ENCODE data around the gene ZP1.
A peak's percentile ranks its signal among the peaks of the same experiment; 100 is the strongest.

Gene ZP1

DNA sequence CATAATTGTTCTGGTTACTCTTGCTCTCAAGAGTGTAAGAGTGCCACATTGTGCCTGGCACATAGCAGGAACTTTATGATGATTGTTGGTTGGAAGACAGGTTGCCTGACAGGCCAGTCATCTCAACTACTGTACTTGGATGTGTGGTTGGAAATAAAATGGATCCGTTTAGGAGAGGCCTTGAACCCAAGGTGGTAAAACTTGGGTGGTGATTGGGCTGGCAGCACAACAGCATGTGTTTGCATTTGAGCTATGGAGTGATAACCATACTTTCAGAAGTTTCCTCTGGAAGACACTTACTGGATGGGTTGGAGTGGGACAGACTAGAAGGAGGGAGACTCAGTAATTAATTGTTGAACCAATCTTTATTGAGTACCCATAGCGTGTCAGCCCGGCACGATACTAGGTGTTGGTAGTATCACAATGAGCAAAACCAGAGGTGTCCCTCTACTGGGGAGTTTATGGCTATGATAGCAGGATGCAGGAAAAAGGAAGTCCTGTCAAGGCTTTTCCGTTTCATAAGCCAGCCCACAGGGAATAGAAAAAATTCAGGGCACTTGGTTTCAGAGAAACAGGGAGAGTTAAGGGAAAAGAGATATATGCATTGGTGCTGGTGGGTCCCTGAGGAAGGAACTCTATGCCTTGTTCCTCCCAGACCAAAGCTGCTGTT, 43.5 kb downstream of the ZP1 start:
- no peak for DNase-seq

DNA sequence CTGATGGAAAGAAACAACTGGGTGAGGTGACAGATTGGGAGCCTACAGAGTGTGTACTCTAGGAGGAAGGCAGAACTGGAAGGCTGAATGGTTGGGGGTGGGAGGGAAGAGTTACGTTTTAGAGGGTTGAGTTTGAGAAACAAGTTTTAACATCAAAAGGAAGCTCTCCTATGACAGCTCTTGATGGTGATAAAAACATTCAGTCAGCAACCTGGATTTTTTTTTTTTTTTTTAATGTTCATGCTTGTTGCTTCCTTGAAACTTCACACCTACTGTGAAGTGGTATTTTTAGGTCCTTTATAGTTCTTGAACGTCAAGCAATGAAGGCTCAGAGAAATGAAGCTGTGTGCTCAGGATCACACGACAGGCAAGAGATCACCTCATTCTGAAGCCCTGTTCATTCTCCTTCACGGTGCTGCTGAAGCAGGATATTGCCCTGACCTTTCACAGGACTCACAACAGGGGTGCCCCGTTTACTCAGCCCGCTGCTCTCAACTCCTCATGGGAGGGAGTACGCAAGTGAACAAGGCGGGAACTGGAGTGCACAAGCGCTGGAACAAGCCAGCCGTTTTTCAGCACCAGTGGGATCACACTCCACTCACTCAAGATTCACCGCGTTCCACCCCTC, 45.0 kb downstream of the ZP1 start:
- peak; percentile 54 for DNase-seq

DNA sequence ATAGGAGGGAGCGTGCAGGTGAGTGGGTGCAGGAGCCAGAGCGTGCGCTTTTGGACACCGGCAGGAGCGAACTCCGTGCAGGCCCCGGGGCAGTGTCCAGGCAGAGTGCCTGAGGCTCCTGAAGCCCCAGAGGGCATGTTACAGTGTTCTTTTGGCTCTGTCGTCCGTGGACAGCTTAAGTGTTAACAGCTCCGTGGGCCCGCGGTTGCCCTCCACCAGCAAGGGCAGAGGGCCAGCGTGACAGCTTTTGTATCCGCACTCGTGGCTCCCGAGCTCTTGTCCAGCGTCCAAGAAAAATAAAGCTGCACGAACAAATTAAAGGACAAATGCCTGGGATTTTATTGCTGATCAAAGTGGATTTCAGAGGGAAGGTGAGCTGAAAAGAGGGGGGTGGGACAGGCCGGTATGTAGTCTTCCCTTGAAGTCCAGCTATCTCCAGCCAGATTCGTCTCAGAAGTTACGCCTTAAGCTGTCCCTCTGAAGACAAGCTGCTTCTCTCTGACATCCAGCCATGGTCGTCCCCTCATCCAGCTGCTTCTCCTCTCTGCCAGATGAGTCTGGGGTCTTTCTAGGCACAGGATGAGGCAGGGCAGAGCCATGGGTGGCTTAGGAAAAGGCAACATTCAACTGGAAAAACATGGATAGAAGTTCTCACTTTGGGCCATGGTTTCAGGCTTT, 45.6 kb downstream of the ZP1 start:
- DNase-seq, result no peak

DNA sequence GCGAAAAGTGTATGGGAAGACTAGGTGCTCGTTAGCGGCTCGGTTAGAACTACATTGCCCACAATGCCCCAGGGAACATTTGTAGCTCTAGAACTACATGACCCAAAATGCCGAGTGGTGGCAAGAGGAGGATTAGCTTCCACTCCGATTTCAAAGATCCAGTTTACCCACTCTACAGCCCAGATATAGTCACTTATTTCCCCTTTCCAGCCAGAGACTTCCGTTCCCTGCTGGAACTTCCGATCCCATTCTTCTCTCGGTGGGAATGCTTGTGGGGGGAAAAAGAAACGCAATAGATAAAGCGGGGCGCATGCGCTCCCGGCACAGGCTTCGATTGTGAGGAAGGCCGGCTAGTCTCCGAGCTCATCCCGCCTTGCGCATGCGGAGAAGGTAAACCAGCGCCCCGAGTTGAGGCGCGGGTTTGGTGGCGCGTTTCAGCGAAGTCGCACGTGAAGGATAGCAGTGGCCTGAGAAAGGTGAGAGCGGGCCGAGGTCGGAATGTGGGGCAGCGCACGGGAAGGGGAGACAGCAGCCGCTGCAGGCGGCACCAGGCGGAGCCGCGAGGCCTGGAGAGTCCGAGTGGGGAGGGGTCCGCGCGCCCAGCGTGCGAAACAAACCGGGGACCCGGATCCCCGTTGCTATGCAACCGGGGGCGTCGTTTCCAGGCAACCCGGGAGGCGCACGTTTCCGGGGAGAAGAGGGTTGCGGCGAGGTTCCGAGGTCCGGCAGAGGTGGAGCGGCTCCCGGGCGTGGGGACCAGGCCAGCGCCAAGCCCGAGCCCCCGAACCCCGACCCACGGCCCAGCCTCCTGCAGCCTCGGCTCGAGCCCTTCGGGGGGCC, 46.7 kb downstream of the ZP1 start, which contains the start of gene TMEM109:
TSS of gene TMEM109 (plus strand) at position 366 of the 840 bp plus-strand sequence. CDS start 5,536 bp downstream, outside the sequence.
- DNase-seq, result peak; percentile 92

DNA sequence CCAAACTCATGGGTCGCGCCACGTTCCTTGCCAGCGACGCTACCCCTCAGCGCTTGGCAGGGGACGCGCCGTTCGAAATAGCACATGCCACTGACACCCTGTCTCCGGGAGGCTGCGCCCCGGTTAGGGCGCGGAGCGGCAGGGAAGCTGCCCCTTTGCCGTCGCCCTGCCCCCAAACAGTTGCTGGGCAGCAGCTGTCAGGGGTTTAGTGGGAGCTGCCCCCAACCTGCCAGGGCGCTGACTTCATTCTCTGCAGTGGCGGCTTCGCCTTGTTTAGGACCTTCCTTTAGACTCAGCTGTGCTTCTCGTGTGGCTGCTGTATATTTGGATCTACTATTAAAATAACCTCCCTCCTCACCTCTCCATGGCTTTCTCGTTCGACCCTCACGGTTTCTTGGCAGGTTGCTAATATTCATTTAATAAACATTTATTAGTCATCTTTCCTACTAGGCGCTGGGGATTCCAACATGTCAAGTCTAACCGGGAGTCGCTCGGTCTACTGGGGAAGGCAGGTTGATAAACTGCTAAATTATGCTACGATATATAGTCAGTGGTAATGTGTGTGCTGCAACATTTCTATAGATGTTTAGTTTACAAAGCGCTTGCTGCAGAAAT, 47.4 kb downstream of the ZP1 start:
- DNase-seq, result peak; percentile 43

DNA sequence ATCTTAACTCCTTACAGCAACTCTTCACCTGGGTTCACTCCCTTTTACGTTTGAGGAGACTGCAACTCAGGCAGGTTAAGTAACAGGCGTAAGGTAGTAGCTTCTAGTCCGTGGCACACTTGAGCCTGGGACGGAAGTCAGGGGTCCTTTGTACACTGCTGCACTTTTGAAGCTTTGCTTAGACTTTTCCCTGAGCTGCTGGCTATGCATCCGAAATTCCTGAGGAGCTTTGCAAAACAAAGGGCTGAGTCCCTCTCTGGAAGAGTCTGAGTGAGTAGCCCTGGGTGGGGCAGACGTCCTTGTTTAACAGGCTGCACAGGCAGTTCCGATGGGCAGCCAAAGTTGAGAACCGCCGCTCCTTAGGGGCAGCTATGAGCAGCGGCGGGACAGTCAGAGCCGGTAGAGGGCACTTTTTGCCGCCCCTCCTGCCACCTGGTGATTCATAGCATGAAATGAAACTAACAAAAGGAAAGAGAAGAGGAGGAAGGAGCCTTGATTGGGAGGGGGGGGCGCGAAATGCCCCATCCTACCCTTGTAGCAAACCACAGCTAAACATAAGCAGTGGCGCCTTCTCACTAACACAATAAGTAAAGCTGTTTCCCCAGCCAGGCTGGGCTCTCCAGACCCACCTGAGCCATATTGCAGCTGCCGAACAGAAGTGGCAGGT, 48.0 kb downstream of the ZP1 start:
- peak; percentile 81 for DNase-seq

DNA sequence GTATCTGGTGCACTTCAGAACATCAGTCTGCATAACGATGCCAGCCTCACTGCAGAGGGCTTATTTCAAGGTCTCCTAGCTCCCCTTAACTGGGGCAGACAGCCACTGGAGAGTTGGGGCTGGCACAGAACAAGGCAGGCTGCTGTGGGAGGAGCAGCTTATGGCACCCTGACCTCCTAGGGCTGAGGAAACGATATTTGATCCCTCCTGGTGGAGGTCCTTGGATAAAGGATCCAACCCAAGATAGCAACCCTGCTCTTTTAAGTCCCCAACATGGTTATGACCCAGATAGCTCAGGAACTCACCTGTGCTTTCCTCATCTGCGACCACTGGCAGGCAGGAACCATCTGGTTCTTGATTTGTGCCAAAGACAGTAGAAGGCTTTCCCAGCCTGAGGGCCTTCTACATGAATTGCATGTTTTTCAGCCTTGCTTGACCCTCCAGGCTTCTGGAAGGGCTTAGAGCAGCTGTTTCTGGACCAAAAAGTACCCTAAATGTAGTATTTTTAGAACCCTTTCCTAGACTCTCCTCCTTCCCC, 49.4 kb downstream of the ZP1 start:
- no peak for DNase-seq

DNA sequence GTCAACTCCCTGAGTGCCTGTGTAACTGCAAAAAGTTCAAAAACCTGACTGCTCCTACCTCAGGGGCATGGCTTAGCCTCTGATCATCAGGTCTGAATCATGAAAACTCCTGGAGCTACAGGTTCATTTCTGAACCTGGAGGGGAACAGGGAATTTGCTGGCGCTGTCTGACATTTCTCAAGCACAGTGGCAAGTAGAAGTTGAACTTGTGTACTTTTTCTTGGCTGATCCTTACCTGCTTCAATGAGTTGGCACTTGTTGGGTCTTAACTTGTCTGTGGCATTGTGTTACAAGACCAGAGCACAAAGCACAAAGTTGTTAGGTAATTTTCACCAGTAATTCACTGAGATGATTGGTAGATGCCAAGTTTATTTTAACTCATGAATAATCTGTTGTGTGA, 49.9 kb downstream of the ZP1 start:
- DNase-seq, result no peak

DNA sequence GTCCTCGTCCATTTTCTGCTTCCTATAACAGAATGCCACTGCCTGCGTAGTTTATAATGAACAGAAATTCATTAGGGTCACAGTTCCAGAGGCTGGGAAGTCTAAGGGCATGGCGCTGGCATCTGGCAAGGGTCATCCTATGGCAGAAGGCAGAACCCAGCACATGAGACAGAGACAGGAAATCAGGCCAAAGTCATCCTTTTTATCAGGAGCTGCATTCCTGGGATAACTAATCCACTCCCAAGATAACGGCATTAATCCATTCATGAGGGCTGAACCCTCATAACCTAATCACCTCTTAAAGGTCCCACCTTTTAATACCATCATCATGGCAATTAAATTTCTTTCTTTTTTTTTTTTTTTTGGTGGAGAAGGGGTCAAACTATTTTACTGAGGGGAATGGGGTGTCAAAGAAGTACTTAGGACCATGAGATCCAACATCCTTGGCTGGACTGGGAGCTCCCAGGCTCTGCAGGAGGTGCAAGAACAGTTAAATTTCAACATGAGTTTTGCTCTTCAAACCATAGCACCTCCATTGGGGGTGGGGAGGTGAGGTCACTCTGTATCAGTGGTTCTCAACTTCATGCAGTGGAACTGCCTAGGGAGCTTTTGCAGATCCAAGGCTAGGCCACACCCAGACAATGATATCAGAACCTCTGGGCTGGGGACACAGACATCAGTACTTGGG, 51.1 kb downstream of the ZP1 start:
- no peak for DNase-seq

DNA sequence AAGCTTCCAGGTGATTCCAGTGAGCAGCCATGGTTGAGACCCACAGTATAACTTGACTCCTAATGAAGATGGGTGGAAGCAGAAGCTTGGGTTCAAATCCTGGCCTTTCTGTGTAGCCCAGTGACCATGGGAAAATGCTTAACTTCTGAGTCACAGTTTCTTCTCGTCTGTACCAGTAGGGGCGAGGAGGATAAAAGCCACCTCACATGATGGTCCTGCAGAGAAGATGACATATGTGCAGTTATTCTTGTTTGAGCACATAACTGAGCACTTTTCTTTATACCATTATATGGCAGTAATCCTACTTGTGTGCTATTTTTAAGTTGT, 51.6 kb downstream of the ZP1 start:
- DNase-seq, result no peak

DNA sequence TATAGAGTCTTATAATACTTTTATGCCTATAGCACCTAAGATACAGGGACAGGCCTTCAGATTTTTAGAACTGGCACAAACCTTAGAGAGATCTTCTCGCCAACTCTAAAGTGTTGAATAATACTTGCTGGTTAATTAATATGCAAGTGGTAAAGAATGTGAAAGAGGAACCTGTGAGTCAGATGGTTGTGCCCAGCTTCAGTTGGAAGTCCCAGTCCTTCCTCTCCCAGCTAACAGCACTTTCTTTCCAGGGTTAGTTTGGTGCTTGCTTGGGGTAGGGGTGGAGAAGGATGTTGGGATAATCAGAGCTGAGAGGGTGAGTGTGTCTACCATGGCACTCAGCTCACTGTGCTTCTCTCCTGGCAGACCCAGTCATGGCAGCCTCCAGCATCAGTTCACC, 52.0 kb downstream of the ZP1 start:
- no peak for DNase-seq

DNA sequence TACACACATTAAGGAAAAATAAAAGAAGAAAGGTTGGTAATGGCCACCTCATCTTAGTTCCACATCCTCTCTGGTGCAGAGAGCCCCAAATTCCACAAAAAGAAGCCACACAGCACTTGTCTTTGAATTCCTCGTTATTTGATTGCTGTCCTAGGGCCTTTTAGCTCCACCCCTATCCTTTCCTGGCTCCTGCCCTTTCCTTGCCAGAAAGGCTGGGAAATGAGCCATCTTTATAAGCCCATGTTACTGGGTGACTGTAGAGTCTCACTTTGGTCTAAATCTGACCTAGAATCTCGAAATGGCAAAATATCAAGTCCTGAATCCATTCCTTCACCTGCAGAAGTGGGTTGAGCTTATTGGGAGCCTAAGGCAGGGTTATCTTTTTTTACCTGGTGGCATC, 52.6 kb downstream of the ZP1 start:
- no peak for DNase-seq

DNA sequence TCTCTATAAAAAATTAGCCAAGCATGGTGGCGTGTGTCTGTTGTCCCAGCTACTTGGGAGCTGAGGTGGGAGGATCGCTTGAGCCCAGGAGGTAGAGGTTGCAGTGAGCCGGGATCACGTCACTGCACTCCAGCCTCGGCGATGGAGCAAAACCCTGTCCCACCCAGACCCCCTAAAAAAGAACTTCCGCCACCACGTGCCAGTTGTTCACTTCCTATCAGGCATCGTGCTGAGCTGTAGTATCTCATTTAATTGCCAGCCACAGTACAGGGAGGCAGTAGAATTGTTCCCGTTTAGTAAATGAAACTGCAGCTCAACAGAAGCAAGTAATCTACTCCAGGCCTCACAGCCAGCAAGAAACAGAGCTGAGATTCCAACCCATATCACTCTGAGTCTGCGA, 53.9 kb downstream of the ZP1 start:
- DNase-seq, result no peak

DNA sequence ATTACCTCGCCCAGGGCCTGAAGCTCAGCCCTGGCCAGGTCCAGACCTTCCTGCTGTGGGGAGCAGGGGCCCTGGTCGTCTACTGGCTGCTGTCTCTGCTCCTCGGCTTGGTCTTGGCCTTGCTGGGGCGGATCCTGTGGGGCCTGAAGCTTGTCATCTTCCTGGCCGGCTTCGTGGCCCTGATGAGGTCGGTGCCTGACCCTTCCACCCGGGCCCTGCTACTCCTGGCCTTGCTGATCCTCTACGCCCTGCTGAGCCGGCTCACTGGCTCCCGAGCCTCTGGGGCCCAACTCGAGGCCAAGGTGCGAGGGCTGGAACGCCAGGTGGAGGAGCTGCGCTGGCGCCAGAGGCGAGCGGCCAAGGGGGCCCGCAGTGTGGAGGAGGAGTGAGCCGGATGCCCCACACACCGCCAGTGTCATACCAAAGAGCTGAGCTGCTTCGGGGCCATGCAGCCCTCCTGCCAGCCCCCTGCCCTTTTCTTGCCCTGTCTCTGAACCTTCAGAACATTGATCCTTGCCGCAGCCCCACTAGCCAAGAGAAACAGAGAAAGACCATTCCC, 54.5 kb downstream of the ZP1 start:
- no peak for DNase-seq

DNA sequence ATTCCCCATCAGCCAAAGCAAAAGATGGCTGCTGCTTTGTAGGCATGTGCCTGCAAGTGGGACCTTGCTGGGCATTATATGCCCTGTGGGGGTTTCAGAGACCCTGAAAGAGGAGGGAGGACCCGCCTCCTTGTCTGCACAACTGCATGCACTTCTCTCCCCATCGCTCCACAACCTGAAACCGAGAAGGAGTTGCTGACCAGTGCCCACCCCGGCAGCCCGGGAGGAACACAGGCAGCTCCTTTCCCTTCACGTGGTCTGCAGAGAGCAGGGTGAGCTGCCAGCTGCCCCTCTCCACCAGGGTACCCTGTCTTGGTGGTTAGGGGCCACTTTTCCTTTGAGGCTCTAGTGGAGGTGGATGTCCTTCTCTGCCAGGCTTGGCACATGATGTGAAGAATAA, 55.6 kb downstream of the ZP1 start:
- DNase-seq, result no peak

DNA sequence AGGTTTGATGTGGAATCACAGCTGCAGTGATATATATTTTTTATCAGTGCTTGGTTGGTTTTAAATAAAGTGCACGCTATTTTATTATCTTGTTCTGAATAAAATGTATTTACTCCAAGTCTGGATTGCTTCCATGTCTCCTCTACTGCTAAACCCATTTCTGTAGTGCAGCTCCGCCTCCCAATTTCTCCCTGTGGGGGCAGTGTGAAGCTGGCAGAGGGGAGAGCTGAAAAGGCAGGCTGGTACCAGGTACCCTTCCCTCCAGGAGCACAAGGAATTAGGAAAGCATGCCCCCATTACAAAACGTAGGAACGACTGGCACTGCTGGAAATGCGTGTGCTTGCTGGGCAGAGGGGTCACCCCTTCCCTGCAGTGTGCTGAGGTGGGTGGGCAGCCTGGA, 56.0 kb downstream of the ZP1 start:
- DNase-seq, result no peak

DNA sequence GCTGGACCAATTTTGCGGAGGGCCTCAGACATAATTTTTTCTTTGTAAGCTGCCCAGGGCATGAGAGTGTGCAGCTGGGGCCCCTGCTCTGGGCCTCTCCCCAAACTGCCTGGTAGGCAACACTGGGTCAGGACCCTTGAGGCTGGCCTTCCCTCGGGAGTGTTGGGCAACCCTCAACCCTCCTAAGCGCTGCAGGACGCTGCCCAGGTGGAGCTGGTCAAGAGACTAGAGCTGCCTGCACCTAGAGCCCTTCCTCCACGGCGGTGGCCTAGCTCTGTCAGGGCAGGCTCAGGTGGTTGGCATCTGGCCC, 56.4 kb downstream of the ZP1 start:
- no peak for DNase-seq

DNA sequence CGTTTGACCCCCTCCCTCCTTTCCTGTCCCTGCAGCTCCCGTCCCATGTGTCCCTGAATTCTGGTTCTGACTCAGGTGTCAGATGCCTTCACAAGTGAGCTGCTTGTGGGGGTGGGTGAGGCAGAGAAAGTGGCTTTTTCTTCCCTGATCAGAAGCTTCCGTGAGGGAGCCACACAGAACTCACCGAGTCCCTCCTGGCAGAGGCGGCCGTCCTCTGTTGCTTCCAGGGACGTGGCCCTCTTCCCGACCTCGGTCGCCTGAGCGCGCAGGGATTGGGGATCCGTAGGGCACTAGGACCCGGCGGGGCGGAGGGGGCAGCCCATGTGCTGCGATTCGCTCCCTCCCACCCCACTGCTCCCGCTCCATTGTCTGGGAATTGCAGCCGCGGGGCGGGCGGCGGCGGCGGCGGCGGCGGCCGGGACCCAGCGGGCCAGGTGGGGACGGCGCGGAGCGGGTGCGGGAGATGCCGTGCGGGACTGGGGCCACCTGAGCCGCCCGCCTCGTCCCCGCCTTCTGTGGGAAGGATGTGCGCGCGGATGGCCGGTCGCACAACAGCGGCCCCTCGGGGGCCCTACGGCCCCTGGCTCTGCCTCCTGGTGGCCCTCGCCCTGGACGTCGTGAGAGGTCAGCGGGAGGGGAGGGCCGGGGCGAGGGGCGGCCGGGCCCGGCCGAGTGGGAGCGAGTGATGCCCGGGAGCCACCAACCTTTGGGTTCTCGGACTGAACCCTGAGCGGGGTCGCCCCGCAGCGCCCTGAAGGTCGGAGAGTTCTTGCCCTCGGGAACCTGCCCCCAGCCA, 57.0 kb downstream of the ZP1 start, which contains the start of gene TMEM132A:
TSS of gene TMEM132A (plus strand) at position 351 of the 796 bp plus-strand sequence. CDS start at position 525, 174 bp downstream.
- DNase-seq, result peak; percentile 32

Data from CD4-positive, alpha-beta T cell treated with Interleukin-17A for 4 hours (primary cell).